Gastrocnemius medialis (tissue), 4 donors: ENCODE data around the gene MEGF11. TPM values are rescaled to one million over a fixed set of nuclear protein-coding genes. Genes with fewer than 3 reads are reported as not detected.
"Not testable (repeated sequence)": the region's sequence is repeated elsewhere in the genome, so short reads cannot be mapped to it uniquely, and the experiment has no call there.

Experiments
- ATAC-seq, 2 donors: fragments of 150-250 bp; one replicate each; pipeline ENCODE4 v1.9.1; 2016
- DNase-seq, 2 donors: peaks; one replicate each; pipeline ENCODE4 v3.0.0-alpha.2; 2019
- H3K27ac ChIP-seq, 4 donors: fragments of 200-600 bp; sonication (generic); 1 replicate in 1 of 4; 2 replicates in 3 of 4; pipeline ENCODE4 v1.5.1; 2016 to 2018; ENCODE audit warnings: mild to moderate bottlenecking in 2 of 4, moderate library complexity in 1 of 4
- H3K27me3 ChIP-seq, 3 donors: fragments of 200-600 bp; sonication (generic) in 2 of 3; 1 replicate in 1 of 3; 2 replicates in 2 of 3; pipeline versions ENCODE4 v1.5.1 to v1.6.0; 2016 to 2019; ENCODE audit warnings: mild to moderate bottlenecking in 1 of 3, moderate library complexity in 1 of 3
- H3K36me3 ChIP-seq, 2 donors: fragments of 200-600 bp; sonication (generic) in 1 of 2; one replicate each; pipeline ENCODE4 v1.5.1; 2017 to 2018
- H3K4me1 ChIP-seq, 2 donors: fragments of 200-600 bp; sonication (generic) in 1 of 2; one replicate each; pipeline ENCODE4 v1.5.1; 2016 to 2017; ENCODE audit warnings: mild to moderate bottlenecking in 2 of 2
- H3K4me3 ChIP-seq, 4 donors: fragments of 200-600 bp; sonication (generic) in 3 of 4; 1 replicate in 1 of 4; 2 replicates in 3 of 4; pipeline ENCODE4 v1.5.1; 2016 to 2019; ENCODE audit warnings: mild to moderate bottlenecking in 2 of 4
- H3K9me3 ChIP-seq, 3 donors: fragments of 200-600 bp; sonication (generic) in 2 of 3; 1 replicate in 1 of 3; 2 replicates in 2 of 3; pipeline ENCODE4 v1.5.1; 2016 to 2019
- POLR2A ChIP-seq, 2 donors: fragments of 450-650 bp; IDR thresholded peaks; one replicate each; pipeline ENCODE4 v1.6.1; 2017; ENCODE audit warnings: antibody characterized with exemption in 2 of 2, mild to moderate bottlenecking in 2 of 2, moderate library complexity in 2 of 2
- in situ Hi-C, 4 donors: fragments of 200-750 bp; cut with MboI; loops; one replicate each; pipeline versions ENCODE4 v1.15.0 to v1.8.0; 2017; ENCODE audit warnings: low sequenced_read_pairs in 4 of 4
- intact Hi-C: fragments of 100-400 bp; cut with DNase I; formaldehyde crosslinking; loops from one replicate; pipeline ENCODE4 v1.15.1; 2023; ENCODE audit warnings: low total_unique reads
- total RNA-seq, 4 donors: library from RNA; depleted of rRNA; stranded (reverse); fragments of >200 nt; gene quantifications; one replicate each; pipeline versions ENCODE4 v1.1.0 to v1.2.3, GENCODE V29; 2016
- TF ChIP-seq, protein P1 (sequence below), 5 experiments: fragments of 450-650 bp in 3 of 5; fragments of 200-600 bp in 2 of 5; sonication (generic) in 2 of 5; IDR thresholded peaks in 4 of 5; conservative IDR thresholded peaks in 1 of 5; 1 replicate in 4 of 5; 2 replicates in 1 of 5; pipeline ENCODE4 v1.5.1; 2016 to 2019; ENCODE audit warnings: antibody characterized with exemption in 5 of 5, mild to moderate bottlenecking in 3 of 5, moderate library complexity in 3 of 5

MEGF11 gene
- total RNA-seq, 4 donors from 2014 or later: not detected

DNA sequence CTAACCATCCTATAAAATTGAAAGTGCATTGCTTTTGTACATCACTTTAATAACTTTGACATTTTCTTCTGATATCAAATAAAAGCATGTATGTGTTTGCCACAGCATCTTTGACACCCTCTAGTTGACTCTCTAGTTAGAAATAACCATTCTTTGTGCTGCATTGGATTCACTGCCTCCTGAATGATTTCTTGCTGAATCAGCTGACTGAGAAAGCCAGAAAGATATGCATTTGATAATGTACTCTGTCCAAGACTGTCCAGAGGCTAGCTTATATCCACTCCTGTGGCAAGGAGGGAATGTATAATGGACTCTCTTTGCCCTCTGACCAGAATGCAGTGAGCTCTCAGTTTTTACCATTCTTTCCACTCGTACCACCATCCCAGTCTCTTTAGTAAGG is 378.1 kb downstream of the MEGF11 start:
- no peaks in the 10 kb centered on the region for H3K9me3 ChIP-seq
- intact Hi-C loops: no loop called here
- H3K27me3 ChIP-seq: no peaks in the 10 kb centered on the region
- H3K4me1 ChIP-seq: peaks cover 18 to 19% of the 10 kb centered on the region in 2 donors
- DNase-seq (no peak), ATAC-seq (no peak)
- in situ Hi-C loops: no loop called here
- H3K27ac ChIP-seq: no peak overlapping the region
- H3K36me3 ChIP-seq: peaks cover 3 to 34% of the 10 kb centered on the region in 2 donors
- no peak overlapping the region for H3K4me3 ChIP-seq
- TF ChIP-seq, protein P1, sequence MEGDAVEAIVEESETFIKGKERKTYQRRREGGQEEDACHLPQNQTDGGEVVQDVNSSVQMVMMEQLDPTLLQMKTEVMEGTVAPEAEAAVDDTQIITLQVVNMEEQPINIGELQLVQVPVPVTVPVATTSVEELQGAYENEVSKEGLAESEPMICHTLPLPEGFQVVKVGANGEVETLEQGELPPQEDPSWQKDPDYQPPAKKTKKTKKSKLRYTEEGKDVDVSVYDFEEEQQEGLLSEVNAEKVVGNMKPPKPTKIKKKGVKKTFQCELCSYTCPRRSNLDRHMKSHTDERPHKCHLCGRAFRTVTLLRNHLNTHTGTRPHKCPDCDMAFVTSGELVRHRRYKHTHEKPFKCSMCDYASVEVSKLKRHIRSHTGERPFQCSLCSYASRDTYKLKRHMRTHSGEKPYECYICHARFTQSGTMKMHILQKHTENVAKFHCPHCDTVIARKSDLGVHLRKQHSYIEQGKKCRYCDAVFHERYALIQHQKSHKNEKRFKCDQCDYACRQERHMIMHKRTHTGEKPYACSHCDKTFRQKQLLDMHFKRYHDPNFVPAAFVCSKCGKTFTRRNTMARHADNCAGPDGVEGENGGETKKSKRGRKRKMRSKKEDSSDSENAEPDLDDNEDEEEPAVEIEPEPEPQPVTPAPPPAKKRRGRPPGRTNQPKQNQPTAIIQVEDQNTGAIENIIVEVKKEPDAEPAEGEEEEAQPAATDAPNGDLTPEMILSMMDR (IDR thresholded peaks at IDR 0.05 in 4 of 5, conservative IDR thresholded peaks at IDR 0.05 in 1 of 5): no peak
- no peak for TF ChIP-seq POLR2A (IDR thresholded peaks at IDR 0.05)

DNA sequence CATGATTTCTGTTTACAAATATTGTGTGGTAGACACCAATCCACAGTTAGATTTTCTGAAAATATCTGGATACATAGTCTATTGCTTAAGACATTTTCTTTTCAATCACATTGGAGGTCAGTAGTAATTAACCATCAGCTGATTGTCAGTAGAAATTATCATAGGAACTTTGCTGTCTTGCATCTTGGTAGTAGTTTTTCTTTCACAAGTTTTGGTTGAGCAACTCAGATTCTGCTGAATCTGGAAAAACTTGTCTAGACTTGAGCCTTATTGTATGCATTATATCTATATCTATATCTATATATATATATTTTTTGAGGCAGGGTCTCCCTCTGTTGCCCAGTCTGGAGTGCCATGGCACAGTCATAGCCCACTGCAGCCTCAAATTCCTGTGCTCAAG is 380.3 kb downstream of the MEGF11 start:
- Histone ChIP-seq H3K36me3 (peaks cover 0 to 12% of the 10 kb centered on the region in 2 donors), H3K27ac (peak overlapping the region in 2 of 4 donors; percentile 94 to 100), H3K4me3 (no peak overlapping the region), H3K4me1 (peaks cover 20 to 23% of the 10 kb centered on the region in 2 donors), H3K27me3 (no peaks in the 10 kb centered on the region), H3K9me3 (no peaks in the 10 kb centered on the region)
- intact Hi-C loops: no loop called here
- TF ChIP-seq, protein P1 (IDR thresholded peaks at IDR 0.05 in 4 of 5, conservative IDR thresholded peaks at IDR 0.05 in 1 of 5): no peak
- no peak for TF ChIP-seq POLR2A (IDR thresholded peaks at IDR 0.05)
- in situ Hi-C loops: loop anchor here (5.0 to 25.0 kb wide), 3 partner anchors 41 to 236 kb away; partner anchors contain the start of gene DENND4A (in 1 of the 4)
- ATAC-seq: no peak
- no peak for DNase-seq

DNA sequence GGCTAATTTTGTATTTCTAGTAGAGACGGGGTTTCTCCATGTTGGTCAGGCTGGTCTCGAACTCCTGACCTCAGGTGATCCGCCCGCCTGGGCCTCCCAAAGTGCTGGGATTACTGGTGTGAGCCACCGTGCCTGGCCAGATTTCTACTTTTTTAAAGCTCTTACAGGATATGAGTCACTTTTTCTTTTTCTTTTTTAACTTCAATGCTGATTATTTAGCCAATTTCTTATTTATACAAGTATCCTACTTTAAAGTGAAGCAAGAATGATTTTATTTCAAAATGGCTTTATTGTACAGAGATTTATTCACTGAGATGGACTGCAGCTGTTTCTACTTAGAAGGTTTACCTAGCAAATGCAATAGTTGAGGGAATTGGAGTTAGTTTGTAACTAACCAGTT is 381.0 kb downstream of the MEGF11 start:
- intact Hi-C loops, H3K27me3 ChIP-seq, H3K9me3 ChIP-seq, H3K4me3 ChIP-seq, ATAC-seq, DNase-seq, H3K36me3 ChIP-seq: not testable (repeated sequence)
- Histone ChIP-seq H3K4me1 (peaks cover 20 to 23% of the 10 kb centered on the region in 2 donors), H3K27ac (peak overlapping the region in 2 of 4 donors; percentile 94 to 100)
- in situ Hi-C loops: loop anchor here (5.0 to 25.0 kb wide), 3 partner anchors 40 to 235 kb away; partner anchors contain the start of gene DENND4A (in 1 of the 4)

GRCh38 chr15:65871886-65872285 is 381.7 kb downstream of the MEGF11 start:
- H3K4me1 ChIP-seq: peaks cover 20 to 23% of the 10 kb centered on the region in 2 donors

GRCh38 chr15:65870889-65871533 is 382.5 kb downstream of the MEGF11 start:
- TF ChIP-seq, protein P1 (IDR thresholded peaks at IDR 0.05 in 4 of 5, conservative IDR thresholded peaks at IDR 0.05 in 1 of 5): no peak
- no peak for TF ChIP-seq POLR2A (IDR thresholded peaks at IDR 0.05)
- intact Hi-C loops (no loop called here), in situ Hi-C loops (loop anchor here (5.0 to 25.0 kb wide), 3 partner anchors 39 to 234 kb away; partner anchors contain the start of gene DENND4A (in 1 of the 4))
- Histone ChIP-seq H3K27me3 (no peaks in the 10 kb centered on the region), H3K36me3 (no peaks in the 10 kb centered on the region), H3K27ac (peak overlapping the region; percentile 92 to 100 (median 95)), H3K4me3 (peak overlapping the region; percentile 87 to 98 (median 88)), H3K9me3 (no peaks in the 10 kb centered on the region), H3K4me1 (peaks cover 20 to 23% of the 10 kb centered on the region in 2 donors)
- ATAC-seq: no peak
- no peak for DNase-seq

More at GRCh38 chr15:65871886-65872285, 381.7 kb downstream of the MEGF11 start:
- in situ Hi-C loops: loop anchor here (5.0 to 25.0 kb wide), 3 partner anchors 40 to 235 kb away; partner anchors contain the start of gene DENND4A (in 1 of the 4)
- intact Hi-C loops, H3K27me3 ChIP-seq, H3K9me3 ChIP-seq, H3K36me3 ChIP-seq, DNase-seq, ATAC-seq, H3K4me3 ChIP-seq: not testable (repeated sequence)
- peak overlapping the region in 2 of 4 donors; percentile 94 to 100 for H3K27ac ChIP-seq
